HEK293T (cell line): ENCODE data around the gene BBS10.

Experiments
- CTCF ChIA-PET: fragments of 350-600 bp; formaldehyde crosslinking; extraction: SDS; loops from one replicate; lab custom pipeline; 2021; ENCODE audit warnings: antibody characterized with exemption, inconsistent platforms; lab: Yijun Ruan, JAX
- POLR2A ChIA-PET: fragments of 350-600 bp; formaldehyde crosslinking; extraction: SDS; loops from one replicate; lab custom pipeline; 2020; ENCODE audit warnings: antibody characterized with exemption, inconsistent platforms; lab: Yijun Ruan, JAX
- DNase-seq: peaks from one replicate; pipeline ENCODE4 v3.0.0; 2012; ENCODE audit warnings: mixed read lengths; ENCODE audit errors: extremely low spot score
- ARNT ChIP-seq: fragments of 450-650 bp; IDR thresholded peaks from 2 replicates; pipeline ENCODE4 v1.6.1; 2017; ENCODE audit warnings: mild to moderate bottlenecking
- BHLHE40 ChIP-seq: fragments of 450-650 bp; IDR thresholded peaks from 2 replicates; pipeline ENCODE4 v1.6.1; 2016; ENCODE audit warnings: mild to moderate bottlenecking, moderate library complexity, borderline replicate concordance
- CTBP1 ChIP-seq: fragments of 450-650 bp; IDR thresholded peaks from 2 replicates; pipeline ENCODE4 v1.6.1; 2016; ENCODE audit warnings: borderline replicate concordance
- ELF4 ChIP-seq: fragments of 450-650 bp; IDR thresholded peaks from 2 replicates; pipeline ENCODE4 v1.6.1; 2017; ENCODE audit warnings: antibody characterized with exemption
- FOXA1 ChIP-seq: fragments of 450-650 bp; IDR thresholded peaks from 2 replicates; pipeline ENCODE4 v1.6.1; 2016; ENCODE audit warnings: mild to moderate bottlenecking
- FOXK2 ChIP-seq: fragments of 450-650 bp; IDR thresholded peaks from 2 replicates; pipeline ENCODE4 v1.6.1; 2016; ENCODE audit warnings: mild to moderate bottlenecking
- FOXM1 ChIP-seq: fragments of 450-650 bp; IDR thresholded peaks from 2 replicates; pipeline ENCODE4 v1.6.1; 2017; ENCODE audit warnings: mild to moderate bottlenecking, borderline replicate concordance
- HDGF ChIP-seq: fragments of 450-650 bp; IDR thresholded peaks from 2 replicates; pipeline ENCODE4 v1.6.1; 2017; ENCODE audit warnings: antibody characterized with exemption, borderline replicate concordance
- L3MBTL2 ChIP-seq: fragments of 450-650 bp; conservative IDR thresholded peaks from 2 replicates; pipeline ENCODE4 v1.6.1; 2016; ENCODE audit warnings: mild to moderate bottlenecking
- LEF1 ChIP-seq: fragments of 450-650 bp; IDR thresholded peaks from 2 replicates; pipeline ENCODE4 v1.6.1; 2017; ENCODE audit warnings: mild to moderate bottlenecking, borderline replicate concordance
- NFRKB ChIP-seq: fragments of 450-650 bp; IDR thresholded peaks from 2 replicates; pipeline ENCODE4 v1.6.1; 2016; ENCODE audit warnings: mild to moderate bottlenecking, moderate library complexity
- SP1 ChIP-seq: fragments of 450-650 bp; IDR thresholded peaks from 2 replicates; pipeline ENCODE4 v1.6.1; 2017
- SUZ12 ChIP-seq: fragments of 450-650 bp; IDR thresholded peaks from 2 replicates; pipeline ENCODE4 v1.6.1; 2016; ENCODE audit warnings: mild to moderate bottlenecking
- TARDBP ChIP-seq: fragments of 450-650 bp; IDR thresholded peaks from 2 replicates; pipeline ENCODE4 v1.6.1; 2016
- ZNF384 ChIP-seq: fragments of 450-650 bp; IDR thresholded peaks from 2 replicates; pipeline ENCODE4 v1.6.1; 2016
- TF ChIP-seq, protein P1 (sequence below): fragments of 450-650 bp; IDR thresholded peaks from 2 replicates; pipeline ENCODE4 v1.6.1; 2016

BBS10 gene

DNA sequence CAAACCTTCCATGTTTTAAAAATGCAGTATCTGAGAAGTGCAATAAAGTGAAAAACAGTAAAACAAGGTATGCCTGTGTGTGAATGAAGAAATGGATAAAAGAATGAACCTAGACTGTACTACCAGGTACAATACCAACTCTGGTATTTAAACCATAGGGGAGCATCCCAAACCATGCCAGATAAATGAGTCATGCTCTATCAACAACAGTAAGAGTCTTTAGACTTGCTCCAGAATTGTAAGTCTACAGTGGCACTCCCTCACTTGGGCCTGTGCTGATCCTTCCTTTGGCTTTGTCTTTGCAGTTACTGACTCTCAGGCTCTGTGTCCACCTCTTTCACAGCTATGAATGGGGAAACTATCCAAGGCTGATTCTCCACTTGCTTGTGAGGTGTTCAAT lies 38.1 kb downstream of the BBS10 start:
- POLR2A ChIA-PET, result no interaction called here
- TF ChIP-seq SUZ12, result no peak
- no peak for TF ChIP-seq SP1
- TF ChIP-seq ARNT, result no peak
- TF ChIP-seq NFRKB, result no peak
- no peak for TF ChIP-seq TARDBP
- TF ChIP-seq ELF4, result no peak
- TF ChIP-seq LEF1, result no peak
- no peak for TF ChIP-seq HDGF
- TF ChIP-seq FOXA1, result no peak
- TF ChIP-seq FOXM1, result no peak
- TF ChIP-seq CTBP1, result no peak
- TF ChIP-seq, protein P1, sequence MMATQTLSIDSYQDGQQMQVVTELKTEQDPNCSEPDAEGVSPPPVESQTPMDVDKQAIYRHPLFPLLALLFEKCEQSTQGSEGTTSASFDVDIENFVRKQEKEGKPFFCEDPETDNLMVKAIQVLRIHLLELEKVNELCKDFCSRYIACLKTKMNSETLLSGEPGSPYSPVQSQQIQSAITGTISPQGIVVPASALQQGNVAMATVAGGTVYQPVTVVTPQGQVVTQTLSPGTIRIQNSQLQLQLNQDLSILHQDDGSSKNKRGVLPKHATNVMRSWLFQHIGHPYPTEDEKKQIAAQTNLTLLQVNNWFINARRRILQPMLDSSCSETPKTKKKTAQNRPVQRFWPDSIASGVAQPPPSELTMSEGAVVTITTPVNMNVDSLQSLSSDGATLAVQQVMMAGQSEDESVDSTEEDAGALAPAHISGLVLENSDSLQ, result no peak
- TF ChIP-seq L3MBTL2, result no peak
- TF ChIP-seq BHLHE40, result no peak
- CTCF ChIA-PET, result no interaction called here
- no peak for DNase-seq

DNA sequence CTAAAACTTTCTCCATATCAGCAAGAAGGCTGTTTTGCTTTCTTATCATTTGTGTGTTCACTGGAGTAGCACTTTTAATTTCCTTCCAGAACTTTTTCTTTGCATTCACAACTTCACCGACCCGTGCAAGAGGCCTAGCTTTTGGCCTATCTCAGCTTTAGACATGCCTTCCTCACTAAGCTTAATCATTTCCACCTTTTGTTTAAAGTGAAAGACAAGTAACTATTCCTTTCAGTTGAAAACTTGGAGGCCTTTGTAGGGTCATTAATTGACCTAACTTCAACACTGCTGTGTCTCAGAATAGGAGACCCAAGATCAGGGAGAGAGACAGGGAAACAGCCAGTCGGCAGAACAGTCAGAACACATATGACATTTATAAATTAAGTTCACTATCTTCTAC lies 39.3 kb downstream of the BBS10 start:
- TF ChIP-seq FOXM1 (no peak), SUZ12 (no peak), ARNT (no peak), LEF1 (no peak), TARDBP (no peak)
- TF ChIP-seq, protein P1, result no peak
- DNase-seq, result no peak
- CTCF ChIA-PET, result no interaction called here
- POLR2A ChIA-PET, result interaction anchor here (1.0 kb wide), 1 partner anchor 40 kb away, joined by 3 read pairs; the partner anchor contains the start of gene BBS10

DNA sequence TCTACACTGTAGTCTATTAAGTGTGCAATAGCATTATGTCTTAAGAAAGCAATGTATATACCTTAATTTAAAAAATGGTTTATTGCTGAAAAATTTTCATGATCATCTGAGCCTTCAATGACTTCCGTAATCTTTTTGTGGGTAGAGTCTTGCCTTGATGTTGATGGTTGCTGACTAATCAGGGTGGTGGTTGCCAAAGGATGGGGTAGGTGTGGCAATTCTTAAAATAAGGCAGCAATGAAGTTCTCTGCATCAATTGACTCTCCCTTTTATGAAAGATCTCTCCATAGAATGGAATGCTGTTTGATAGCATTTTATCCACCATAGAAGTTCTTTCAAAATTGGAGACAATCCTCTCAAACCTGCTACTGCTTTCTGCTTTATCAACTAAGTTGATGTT lies 41.1 kb downstream of the BBS10 start:
- CTCF ChIA-PET, result no interaction called here
- POLR2A ChIA-PET, result no interaction called here
- DNase-seq, result no peak
- TF ChIP-seq HDGF (no peak), TARDBP (no peak), SP1 (no peak), ELF4 (no peak), FOXA1 (no peak), NFRKB (no peak)

DNA sequence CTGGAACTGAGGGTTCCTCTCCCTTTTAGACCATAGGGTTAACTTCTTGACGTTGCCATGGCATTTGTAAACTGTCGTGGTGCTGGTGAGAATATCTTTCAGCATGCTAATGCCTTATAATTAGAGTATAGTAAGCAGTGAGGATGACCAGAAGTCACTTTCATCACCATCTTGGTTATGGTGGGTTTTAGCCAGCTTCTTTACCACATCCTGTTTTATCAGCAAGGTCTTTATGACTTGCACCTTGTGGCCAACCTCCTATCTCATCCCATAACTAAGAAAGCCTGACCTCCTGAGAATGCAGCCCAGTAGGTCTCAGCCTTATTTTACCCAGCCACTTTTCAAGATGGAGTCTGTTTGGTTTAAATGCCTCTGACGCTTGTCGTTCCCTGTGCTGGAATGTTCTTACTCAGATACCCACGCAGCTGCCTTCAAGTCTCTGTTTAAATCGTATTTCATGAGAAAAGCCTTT lies 44.2 kb downstream of the BBS10 start:
- CTCF ChIA-PET, result no interaction called here

DNA sequence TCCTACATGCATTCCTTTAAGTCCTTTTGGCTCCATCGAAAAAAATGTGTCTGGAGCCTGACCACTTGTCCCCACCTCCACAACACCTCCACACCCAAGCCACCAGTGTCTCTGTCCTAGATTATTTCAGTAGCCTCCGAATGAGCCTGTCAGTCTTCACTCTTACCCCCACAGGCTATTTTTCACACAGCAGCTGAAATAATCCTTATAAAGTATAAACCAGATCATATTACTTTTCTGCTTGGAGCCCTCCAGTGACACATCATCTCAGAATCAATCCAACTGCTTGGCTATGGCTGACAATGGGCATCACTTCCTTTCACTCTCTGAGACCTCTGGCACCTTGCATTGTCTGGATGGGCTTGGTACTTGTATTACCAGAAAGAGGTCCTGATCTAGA lies 44.9 kb downstream of the BBS10 start:
- POLR2A ChIA-PET, result no interaction called here
- no peak for DNase-seq
- TF ChIP-seq TARDBP (no peak), NFRKB (no peak), SUZ12 (no peak), BHLHE40 (no peak), HDGF (no peak), SP1 (no peak), FOXM1 (no peak), L3MBTL2 (no peak), FOXA1 (no peak), ZNF384 (no peak), LEF1 (no peak), FOXK2 (no peak), ELF4 (no peak), CTBP1 (no peak), ARNT (no peak)
- TF ChIP-seq, protein P1, result no peak
- CTCF ChIA-PET, result no interaction called here

More for the DNA sequence above, 44.2 kb downstream of the BBS10 start:
- TF ChIP-seq ELF4, result no peak
- TF ChIP-seq CTBP1, result no peak
- TF ChIP-seq TARDBP, result no peak
- no peak for TF ChIP-seq NFRKB
- no peak for TF ChIP-seq ARNT
- no peak for TF ChIP-seq L3MBTL2
- TF ChIP-seq HDGF, result no peak
- TF ChIP-seq, protein P1, result no peak
- no peak for TF ChIP-seq BHLHE40
- TF ChIP-seq FOXM1, result no peak
- TF ChIP-seq FOXK2, result no peak
- no peak for TF ChIP-seq FOXA1
- no peak for TF ChIP-seq SP1
- no peak for TF ChIP-seq SUZ12
- no peak for TF ChIP-seq ZNF384
- TF ChIP-seq LEF1, result no peak
- POLR2A ChIA-PET, result no interaction called here
- no peak for DNase-seq

DNA sequence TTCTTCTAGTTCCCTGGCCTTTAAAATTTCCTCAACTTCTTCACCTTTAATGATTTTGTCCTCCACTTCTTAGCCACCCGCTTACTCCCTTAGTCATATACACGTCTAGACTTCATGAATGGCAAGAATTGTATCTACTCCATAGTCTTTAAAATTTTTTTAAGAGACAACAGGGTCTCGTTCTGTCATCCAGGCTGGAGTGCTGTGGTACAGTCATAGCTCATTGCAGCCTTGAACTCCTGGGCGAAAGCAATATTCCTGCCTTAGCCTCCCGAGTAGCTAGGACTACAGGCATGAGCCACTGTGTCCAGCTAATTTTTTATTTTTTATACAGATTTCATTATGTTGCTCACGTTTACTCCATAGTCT lies 47.9 kb downstream of the BBS10 start:
- ChIA-PET POLR2A (no interaction called here), CTCF (no interaction called here)
- no peak for DNase-seq
- TF ChIP-seq HDGF (no peak), NFRKB (no peak), FOXM1 (no peak), SP1 (no peak), TARDBP (no peak), FOXK2 (no peak), CTBP1 (no peak), SUZ12 (no peak), ELF4 (no peak), L3MBTL2 (no peak), FOXA1 (no peak), BHLHE40 (no peak), LEF1 (no peak), ARNT (no peak), ZNF384 (no peak)
- TF ChIP-seq, protein P1, result no peak
